HUES64 (cell line): Measurements from ENCODE around the gene ARHGAP15.

Source experiments
- H3K27ac ChIP-seq: 2 replicates; pipeline ENCODE4 v1.7.0; 2013; ENCODE audit warnings: low read depth, low read length, inconsistent platforms
- H3K27me3 ChIP-seq: 2 replicates; pipeline ENCODE4 v1.6.1; 2013; ENCODE audit warnings: mild to moderate bottlenecking, low read length; ENCODE audit not compliant: insufficient read depth
- H3K36me3 ChIP-seq: 2 replicates; pipeline ENCODE4 v1.6.1; 2013; ENCODE audit warnings: mild to moderate bottlenecking, low read length; ENCODE audit not compliant: insufficient read depth
- H3K4me1 ChIP-seq: 2 replicates; pipeline ENCODE4 v1.6.1; 2013; ENCODE audit warnings: mild to moderate bottlenecking, low read length, moderate library complexity; ENCODE audit not compliant: insufficient read depth
- H3K4me3 ChIP-seq: 2 replicates; pipeline ENCODE4 v1.5.1; 2013; ENCODE audit warnings: mild to moderate bottlenecking, low read length, moderate library complexity
- H3K9ac ChIP-seq: 2 replicates; pipeline ENCODE4 v1.6.1; 2013; ENCODE audit warnings: mild to moderate bottlenecking, low read depth, low read length
- H3K9me3 ChIP-seq: 2 replicates; pipeline ENCODE4 v1.6.1; 2013; ENCODE audit warnings: low read depth, low read length; ENCODE audit not compliant: insufficient read depth
- WGBS: fragments of 150-250, 120-280 bp; methylation state at CpG from one replicate; pipeline ENCODE4 v1.1.7; 2013; ENCODE audit warnings: missing lambda C conversion rate; 5-methylcytosine and 5-hydroxymethylcytosine counted together

ARHGAP15 gene

DNA sequence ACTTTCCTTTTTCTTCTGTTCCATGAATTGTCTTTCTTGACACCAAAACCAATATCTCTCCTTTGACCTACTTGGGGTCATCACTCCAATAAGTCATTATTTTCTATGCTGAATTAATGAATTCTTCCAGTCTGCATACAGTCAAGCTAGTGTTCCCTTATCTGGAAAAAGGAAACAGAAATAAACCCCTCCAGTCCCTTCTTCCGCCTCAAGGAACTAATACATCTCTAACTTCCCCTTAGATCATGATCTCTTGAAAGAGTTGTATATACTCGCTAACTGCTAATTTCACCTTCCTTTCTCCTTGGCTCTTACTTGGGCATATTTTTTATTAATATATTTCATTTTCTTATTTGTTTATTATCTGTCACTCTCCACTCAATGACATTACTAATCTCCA is 7.3 kb upstream of the ARHGAP15 start:
- H3K27ac ChIP-seq, result no peak overlapping the region
- no peaks in the 10 kb centered on the region for H3K9me3 ChIP-seq
- H3K36me3 ChIP-seq, result no peaks in the 10 kb centered on the region
- no peaks in the 10 kb centered on the region for H3K27me3 ChIP-seq
- whole genome bisulfite sequencing, result 100% methylated on average over 2 of the region's 2 CpGs
- no peak overlapping the region for H3K4me3 ChIP-seq
- no peak overlapping the region for H3K9ac ChIP-seq
- no peaks in the 10 kb centered on the region for H3K4me1 ChIP-seq

DNA sequence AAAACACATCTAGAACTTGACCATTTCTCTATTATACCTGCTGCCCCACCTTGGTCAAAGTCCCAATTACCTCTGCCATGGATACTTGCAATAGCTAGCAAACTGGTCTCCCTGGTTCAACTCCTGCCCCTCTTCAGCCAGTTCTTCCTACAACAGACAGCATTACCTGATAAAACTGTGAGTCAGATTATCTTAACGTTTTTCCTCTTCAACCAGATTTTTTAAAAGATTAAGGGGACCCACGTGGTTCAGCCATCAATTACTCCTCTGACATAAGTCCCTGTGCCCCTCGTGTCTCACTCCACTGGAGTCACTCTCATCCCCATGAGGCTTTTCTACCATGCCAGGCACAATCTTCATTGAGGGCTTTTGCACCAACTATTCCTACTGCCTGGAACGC is 5.3 kb upstream of the ARHGAP15 start:
- WGBS, result 82% methylated on average over 4 of the region's 4 CpGs
- Histone ChIP-seq H3K4me3 (no peak overlapping the region), H3K27ac (no peak overlapping the region), H3K27me3 (no peaks in the 10 kb centered on the region), H3K9ac (no peak overlapping the region), H3K36me3 (no peaks in the 10 kb centered on the region), H3K9me3 (no peaks in the 10 kb centered on the region), H3K4me1 (no peaks in the 10 kb centered on the region)

DNA sequence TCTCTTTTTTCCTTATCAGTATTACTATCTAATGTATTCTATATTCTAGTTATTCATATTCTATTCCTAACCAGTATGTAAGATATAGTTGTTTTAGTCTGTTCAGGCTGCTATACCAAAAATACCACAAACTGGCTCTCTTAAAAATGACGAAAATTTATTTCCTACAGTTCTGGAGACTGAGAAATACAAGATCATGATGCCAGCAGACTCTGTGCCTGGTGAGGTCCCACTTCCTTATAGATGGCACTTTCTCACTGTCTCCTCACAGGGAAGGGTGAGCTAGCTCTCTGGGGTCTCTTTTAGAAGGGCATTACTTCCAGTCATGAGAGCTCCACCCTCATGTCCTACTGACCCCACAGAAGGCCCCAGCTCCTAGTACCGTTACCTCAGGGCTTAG is 4.8 kb upstream of the ARHGAP15 start:
- Histone ChIP-seq H3K4me3 (no peak overlapping the region), H3K9me3 (no peaks in the 10 kb centered on the region), H3K36me3 (no peaks in the 10 kb centered on the region), H3K4me1 (no peaks in the 10 kb centered on the region), H3K27ac (no peak overlapping the region), H3K27me3 (no peaks in the 10 kb centered on the region), H3K9ac (no peak overlapping the region)
- WGBS, result 98% methylated on average over 2 of the region's 2 CpGs

DNA sequence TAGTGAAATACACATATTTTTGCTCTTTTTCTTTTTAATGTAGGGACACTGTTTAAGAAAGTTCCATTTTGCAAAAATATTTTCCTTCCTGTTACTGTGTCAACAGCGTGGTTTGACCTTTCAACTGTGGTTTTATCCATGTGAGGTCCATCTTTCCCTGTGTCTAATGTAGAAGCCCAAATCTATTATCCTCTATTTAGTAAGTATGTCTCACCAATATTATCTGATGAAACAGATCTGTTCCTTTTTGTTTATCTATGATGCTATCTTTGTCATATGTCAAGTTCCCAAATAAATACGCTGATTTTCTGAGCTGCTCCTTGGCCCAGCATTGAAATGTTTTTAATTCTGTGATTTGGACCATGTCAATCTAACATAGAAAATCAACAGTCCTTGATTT is 3.5 kb upstream of the ARHGAP15 start:
- H3K36me3 ChIP-seq, result no peaks in the 10 kb centered on the region
- no peak overlapping the region for H3K9ac ChIP-seq
- H3K27me3 ChIP-seq, result no peaks in the 10 kb centered on the region
- no peak overlapping the region for H3K4me3 ChIP-seq
- no peaks in the 10 kb centered on the region for H3K4me1 ChIP-seq
- WGBS, result 92% methylated on average over 2 of the region's 2 CpGs
- H3K9me3 ChIP-seq, result no peaks in the 10 kb centered on the region
- no peak overlapping the region for H3K27ac ChIP-seq

DNA sequence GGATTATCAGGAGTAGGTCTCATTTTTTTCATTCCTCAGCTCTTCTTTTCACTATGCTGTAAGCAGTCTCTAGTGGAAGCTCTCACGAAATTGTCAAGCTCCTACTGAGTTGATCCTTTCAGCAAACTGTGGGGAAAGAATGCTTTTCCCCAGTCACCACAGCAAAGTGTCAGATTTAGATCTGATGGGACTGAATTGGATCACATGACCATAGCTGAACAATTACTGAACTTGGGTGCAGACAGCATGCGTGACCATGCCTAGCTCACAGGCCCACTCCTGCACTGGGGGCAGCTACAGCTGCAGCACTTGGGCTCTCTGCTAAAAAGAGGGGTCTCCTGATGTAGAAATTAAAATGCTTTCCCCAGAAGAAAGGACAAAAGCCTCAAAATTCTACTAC is 3.1 kb downstream of the ARHGAP15 start:
- H3K4me3 ChIP-seq, result no peak overlapping the region
- no peaks in the 10 kb centered on the region for H3K27me3 ChIP-seq
- H3K27ac ChIP-seq, result no peak overlapping the region
- no peaks in the 10 kb centered on the region for H3K36me3 ChIP-seq
- no peak overlapping the region for H3K9ac ChIP-seq
- no peaks in the 10 kb centered on the region for H3K4me1 ChIP-seq
- WGBS, result 70% methylated on average over 2 of the region's 2 CpGs
- H3K9me3 ChIP-seq, result no peaks in the 10 kb centered on the region

DNA sequence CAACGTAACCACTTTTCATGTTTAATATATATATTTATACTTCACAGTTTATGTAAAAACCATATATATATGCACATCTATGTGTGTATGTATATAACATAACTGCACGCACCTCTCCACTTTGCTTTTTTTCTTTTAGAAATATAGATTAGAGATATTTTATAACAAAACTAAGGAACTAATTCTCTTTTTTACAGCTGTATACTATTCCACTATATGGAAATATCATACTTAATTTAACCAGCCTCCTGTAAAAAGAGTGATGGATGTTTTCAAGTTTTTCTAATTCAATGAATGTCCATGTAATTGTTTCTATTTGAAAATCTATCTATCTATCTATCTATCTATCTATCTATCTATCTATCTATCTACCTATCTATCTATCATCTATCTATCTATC is 4.6 kb downstream of the ARHGAP15 start:
- Histone ChIP-seq H3K27me3 (no peaks in the 10 kb centered on the region), H3K4me1 (no peaks in the 10 kb centered on the region), H3K27ac (no peak overlapping the region), H3K9ac (no peak overlapping the region), H3K9me3 (no peaks in the 10 kb centered on the region), H3K36me3 (no peaks in the 10 kb centered on the region), H3K4me3 (no peak overlapping the region)
- no CpG with 5 or more reads among the region's 2 CpGs for WGBS

DNA sequence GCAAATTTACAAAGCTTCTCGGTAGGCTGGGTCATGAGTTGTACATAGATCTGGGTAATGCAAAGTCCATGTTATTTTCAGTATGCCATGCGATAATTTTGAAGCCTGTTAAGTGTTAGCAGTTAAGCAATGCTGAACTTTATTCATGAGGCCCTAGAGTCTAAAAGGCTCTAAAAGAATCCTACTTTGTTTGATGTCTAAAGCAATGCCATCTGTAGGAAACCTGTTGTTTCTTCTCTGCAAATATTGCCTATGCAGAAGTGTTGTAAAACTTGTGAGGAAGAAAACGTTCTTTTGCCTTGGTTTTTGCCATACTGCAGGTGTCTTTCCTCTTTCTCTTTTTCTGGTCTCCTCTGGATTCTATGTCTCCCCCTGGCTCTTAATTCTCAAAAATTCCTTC is 9.1 kb downstream of the ARHGAP15 start:
- WGBS, result 81% methylated on average over 3 of the region's 3 CpGs
- H3K9me3 ChIP-seq, result no peaks in the 10 kb centered on the region
- no peaks in the 10 kb centered on the region for H3K27me3 ChIP-seq
- no peak overlapping the region for H3K27ac ChIP-seq
- no peaks in the 10 kb centered on the region for H3K4me1 ChIP-seq
- H3K9ac ChIP-seq, result no peak overlapping the region
- no peaks in the 10 kb centered on the region for H3K36me3 ChIP-seq
- no peak overlapping the region for H3K4me3 ChIP-seq

DNA sequence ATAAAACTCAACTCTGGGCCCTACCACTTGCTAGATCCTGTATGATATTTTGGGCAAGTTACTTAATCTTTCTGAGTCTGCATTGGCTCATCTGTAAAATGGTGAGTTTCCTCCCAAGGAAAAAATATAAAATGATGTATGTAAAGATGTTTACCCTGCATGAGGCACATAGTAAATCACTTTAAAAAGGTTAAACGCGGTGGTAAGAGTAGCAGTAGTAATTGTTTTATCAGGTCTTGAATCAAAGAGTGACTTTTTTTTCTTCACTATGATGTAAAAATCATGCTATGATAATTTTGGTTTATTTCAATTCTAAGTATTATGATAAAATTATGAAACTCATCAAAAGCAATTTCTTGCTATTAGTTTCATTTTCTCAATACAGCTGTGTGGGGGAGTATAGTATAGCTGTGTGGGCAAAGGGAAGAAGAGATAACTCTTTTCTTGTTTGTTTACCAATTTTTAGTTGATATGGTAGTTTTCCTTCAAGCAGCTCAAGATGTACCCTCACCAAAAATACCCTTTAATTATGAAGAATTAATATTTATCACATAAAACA is 10.7 kb downstream of the ARHGAP15 start:
- 93% methylated on average over 2 of the region's 2 CpGs for WGBS
- H3K9me3 ChIP-seq, result no peaks in the 10 kb centered on the region
- H3K9ac ChIP-seq, result no peak overlapping the region
- no peaks in the 10 kb centered on the region for H3K36me3 ChIP-seq
- no peaks in the 10 kb centered on the region for H3K27me3 ChIP-seq
- H3K4me1 ChIP-seq, result no peaks in the 10 kb centered on the region
- no peak overlapping the region for H3K27ac ChIP-seq
- no peak overlapping the region for H3K4me3 ChIP-seq

DNA sequence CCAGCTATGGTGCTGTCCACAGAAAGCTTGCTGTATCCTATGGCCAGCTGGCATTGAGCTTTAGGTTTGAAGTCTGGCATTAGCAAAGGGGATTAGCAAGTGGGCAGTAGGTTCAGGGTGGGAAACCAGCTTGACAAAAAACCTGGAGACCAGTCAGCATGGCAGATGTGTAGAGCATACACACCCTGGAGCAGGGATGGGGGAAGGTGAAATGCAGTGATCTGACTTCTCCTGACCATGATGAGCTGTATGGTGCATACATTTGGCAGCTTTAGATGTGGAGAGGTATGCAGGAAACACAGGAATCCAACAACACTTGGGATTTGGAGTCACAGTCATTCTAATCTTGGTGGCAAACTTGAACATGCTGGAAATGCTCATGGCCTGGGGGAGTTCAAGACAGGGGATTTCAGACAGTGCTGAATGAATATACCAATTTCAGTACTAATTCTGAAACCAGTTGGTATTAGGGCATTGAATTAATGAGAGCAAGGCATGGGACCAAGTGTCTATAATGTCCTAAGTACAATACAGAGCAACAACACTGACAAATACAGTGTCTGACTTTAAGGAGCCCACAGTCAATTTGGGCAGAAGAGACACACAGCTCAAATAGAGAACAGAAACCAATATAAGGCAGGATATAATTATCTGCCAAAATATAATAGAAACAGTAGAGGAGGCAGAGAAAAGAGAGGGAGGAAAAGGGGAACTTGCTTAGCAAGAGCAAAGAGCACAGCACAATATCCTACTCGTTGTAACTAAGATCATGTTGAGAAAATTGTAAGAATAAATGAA is 11.8 kb downstream of the ARHGAP15 start:
- Histone ChIP-seq H3K27ac (no peak overlapping the region), H3K9ac (no peak overlapping the region), H3K27me3 (no peaks in the 10 kb centered on the region), H3K36me3 (no peaks in the 10 kb centered on the region), H3K9me3 (no peaks in the 10 kb centered on the region), H3K4me1 (no peaks in the 10 kb centered on the region), H3K4me3 (no peak overlapping the region)
- WGBS, result 97% methylated on average over 1 of the region's 1 CpG

DNA sequence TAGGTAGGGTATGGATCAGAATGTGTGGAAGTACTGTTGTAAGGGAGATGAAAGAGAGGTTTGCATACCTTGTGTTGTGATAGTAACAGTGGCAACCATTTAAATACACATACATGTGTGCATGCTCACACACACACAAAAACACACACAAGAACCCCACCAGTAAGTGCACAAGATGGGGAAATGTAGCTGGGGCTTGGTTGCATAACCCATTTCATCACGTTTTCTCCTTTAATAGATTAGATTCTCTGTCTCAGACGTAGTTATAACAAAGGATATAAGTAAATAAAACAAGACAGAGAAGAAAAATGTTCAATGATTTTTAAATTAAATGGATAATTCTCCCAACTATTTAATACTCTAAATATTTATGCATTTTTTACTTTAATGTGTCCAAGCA is 13.4 kb downstream of the ARHGAP15 start:
- H3K9ac ChIP-seq, result no peak overlapping the region
- no peaks in the 10 kb centered on the region for H3K36me3 ChIP-seq
- WGBS, result no CpG with 5 or more reads among the region's 2 CpGs
- no peak overlapping the region for H3K27ac ChIP-seq
- no peaks in the 10 kb centered on the region for H3K27me3 ChIP-seq
- H3K4me3 ChIP-seq, result no peak overlapping the region
- no peaks in the 10 kb centered on the region for H3K4me1 ChIP-seq
- H3K9me3 ChIP-seq, result no peaks in the 10 kb centered on the region

DNA sequence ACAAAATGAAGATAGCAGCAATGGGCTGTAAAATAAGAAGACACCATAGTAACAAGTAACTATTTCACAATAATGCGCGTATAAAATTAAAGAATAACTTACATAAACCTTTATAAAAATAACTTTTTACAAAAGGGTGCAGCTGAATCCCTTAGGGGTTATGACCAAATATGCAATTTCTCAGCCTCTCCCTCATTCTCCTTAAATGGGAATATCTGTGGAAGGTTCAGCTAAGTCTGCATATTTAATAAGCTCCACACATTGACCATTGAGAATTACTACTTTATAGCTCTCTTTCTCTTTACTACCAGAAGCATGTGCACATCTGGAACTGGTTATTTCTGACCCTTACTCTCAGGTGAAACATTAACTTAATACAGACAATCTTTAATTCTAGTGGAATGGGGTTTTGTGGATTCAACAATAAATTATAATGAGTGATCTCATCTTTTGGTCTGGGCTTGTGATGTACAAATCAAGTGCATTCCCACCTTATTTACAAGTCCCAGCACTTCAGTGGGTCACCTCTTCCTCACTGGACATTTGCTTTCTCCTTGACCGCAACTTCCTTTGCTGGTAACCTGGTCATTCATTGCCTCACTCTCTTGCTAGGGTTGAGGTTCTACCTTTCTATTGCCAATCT is 15.7 kb downstream of the ARHGAP15 start:
- Histone ChIP-seq H3K4me1 (peaks cover 5% of the 10 kb centered on the region; the same call in 1 of the 2 replicates), H3K27ac (no peak overlapping the region), H3K4me3 (no peak overlapping the region), H3K27me3 (no peaks in the 10 kb centered on the region), H3K9me3 (no peaks in the 10 kb centered on the region), H3K9ac (no peak overlapping the region), H3K36me3 (no peaks in the 10 kb centered on the region)
- WGBS, result over 99% methylated on average over 3 of the region's 3 CpGs
